Mucosa of descending colon (tissue), 3 donors: ENCODE measurements around the gene AP2A2. TPM values are rescaled to one million over a fixed set of nuclear protein-coding genes. Genes with fewer than 3 reads are reported as not detected.

Source experiments
- ATAC-seq: fragments of 200-7000 bp; cut with Tn5 transposase; one replicate; pipeline ENCODE4 v1.9.1; 2020; ENCODE audit warnings: mild to moderate bottlenecking, moderate library complexity
- DNase-seq, 3 donors: peaks; one replicate each; pipeline ENCODE4 v3.0.0-alpha.2; 2020
- H3K36me3 ChIP-seq: fragments of 200-600 bp; one replicate; pipeline ENCODE4 v1.8.0; 2021; ENCODE audit warnings: low read depth, mild to moderate bottlenecking
- H3K4me1 ChIP-seq: fragments of 200-600 bp; one replicate; pipeline ENCODE4 v1.8.0; 2021; ENCODE audit warnings: low read depth, mild to moderate bottlenecking
- H3K4me3 ChIP-seq: fragments of 200-600 bp; one replicate; pipeline ENCODE4 v1.8.0; 2021; ENCODE audit warnings: mild to moderate bottlenecking
- H3K9me3 ChIP-seq: fragments of 200-600 bp; one replicate; pipeline ENCODE4 v1.8.0; 2021; ENCODE audit warnings: mild to moderate bottlenecking
- intact Hi-C, 2 donors: fragments of 100-400 bp; cut with DNase I in 1 of 2; cut with micrococcal nuclease in 1 of 2; formaldehyde crosslinking; loops; one replicate each; pipeline versions ENCODE4 v1.11.0 to v1.11.1; 2022; cut with DNase I, micrococcal nuclease
- total RNA-seq, 3 donors: library from RNA; stranded (reverse); fragmentation: NEBNext Ultra II Directional in 2 of 3; extraction: Animal tissue kit (Norgen Biotek cat#: 25700) in 2 of 3; gene quantifications; one replicate each; pipeline versions ENCODE4 v1.2.1 to v1.2.4, GENCODE V29; 2021 to 2023
- TF ChIP-seq, protein P1 (sequence below): fragments of 200-600 bp; IDR thresholded peaks from one replicate; pipeline ENCODE4 v1.8.0; 2022; ENCODE audit warnings: antibody characterized with exemption, mild to moderate bottlenecking
- donor health status: DM: no; HTN: no; CAD: no; lungs with moderate emphysema.
- donor health status: DM: no; HTN: no; CAD: no.
- donor health status: DM: no; HTN: yes; CAD: no.

Gene AP2A2
- total RNA-seq, 3 donors from 2014 or later = 68.8 to 105 (median 99.5) TPM

- no peaks in the 10 kb centered on the region for H3K9me3 ChIP-seq
- H3K4me1 ChIP-seq = no peaks in the 10 kb centered on the region
- DNase-seq (no peak), ATAC-seq (no peak)
- no peak overlapping the region for H3K4me3 ChIP-seq
- peaks cover 21% of the 10 kb centered on the region for H3K36me3 ChIP-seq
- TF ChIP-seq, protein P1, sequence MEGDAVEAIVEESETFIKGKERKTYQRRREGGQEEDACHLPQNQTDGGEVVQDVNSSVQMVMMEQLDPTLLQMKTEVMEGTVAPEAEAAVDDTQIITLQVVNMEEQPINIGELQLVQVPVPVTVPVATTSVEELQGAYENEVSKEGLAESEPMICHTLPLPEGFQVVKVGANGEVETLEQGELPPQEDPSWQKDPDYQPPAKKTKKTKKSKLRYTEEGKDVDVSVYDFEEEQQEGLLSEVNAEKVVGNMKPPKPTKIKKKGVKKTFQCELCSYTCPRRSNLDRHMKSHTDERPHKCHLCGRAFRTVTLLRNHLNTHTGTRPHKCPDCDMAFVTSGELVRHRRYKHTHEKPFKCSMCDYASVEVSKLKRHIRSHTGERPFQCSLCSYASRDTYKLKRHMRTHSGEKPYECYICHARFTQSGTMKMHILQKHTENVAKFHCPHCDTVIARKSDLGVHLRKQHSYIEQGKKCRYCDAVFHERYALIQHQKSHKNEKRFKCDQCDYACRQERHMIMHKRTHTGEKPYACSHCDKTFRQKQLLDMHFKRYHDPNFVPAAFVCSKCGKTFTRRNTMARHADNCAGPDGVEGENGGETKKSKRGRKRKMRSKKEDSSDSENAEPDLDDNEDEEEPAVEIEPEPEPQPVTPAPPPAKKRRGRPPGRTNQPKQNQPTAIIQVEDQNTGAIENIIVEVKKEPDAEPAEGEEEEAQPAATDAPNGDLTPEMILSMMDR = no peak
- intact Hi-C loops = no loop called here
Measured at GRCh38 chr11:993632-994167, 68.0 kb downstream of the AP2A2 start.

- Histone ChIP-seq H3K4me1 (no peaks in the 10 kb centered on the region), H3K4me3 (no peak overlapping the region), H3K36me3 (peaks cover 17% of the 10 kb centered on the region), H3K9me3 (no peaks in the 10 kb centered on the region)
- ATAC-seq (no peak), DNase-seq (no peak)
- intact Hi-C loops = no loop called here
- TF ChIP-seq, protein P1 = no peak
Measured at GRCh38 chr11:995044-995751, 69.5 kb downstream of the AP2A2 start.

GRCh38 chr11:995752-996420, 70.2 kb downstream of the AP2A2 start:
- H3K4me3 ChIP-seq = no peak overlapping the region
- TF ChIP-seq, protein P1 = no peak
- DNase-seq (no peak), ATAC-seq (no peak)
- H3K4me1 ChIP-seq = no peaks in the 10 kb centered on the region
- H3K9me3 ChIP-seq = no peaks in the 10 kb centered on the region
- peaks cover 23% of the 10 kb centered on the region for H3K36me3 ChIP-seq
- intact Hi-C loops = no loop called here

DNA sequence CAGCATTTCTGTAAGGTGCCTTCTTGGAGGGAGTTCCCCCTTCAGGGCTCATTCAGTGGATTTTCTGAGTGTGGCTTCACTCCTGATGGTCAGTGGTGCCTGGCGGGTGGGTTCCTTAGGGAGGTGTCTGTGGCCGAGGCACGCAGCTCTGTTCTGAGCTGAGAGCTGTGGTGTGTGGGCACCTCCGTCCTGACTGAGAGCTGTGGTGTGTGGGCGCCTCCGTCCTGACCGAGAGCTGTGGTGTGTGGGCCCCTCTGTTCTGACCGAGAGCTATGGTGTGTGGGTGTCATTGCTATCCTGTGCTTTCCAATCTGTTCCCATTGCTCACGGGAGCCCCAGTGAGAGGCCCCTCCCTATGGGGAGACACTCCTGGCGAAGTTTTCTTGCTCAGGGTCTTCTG, 71.0 kb downstream of the AP2A2 start:
- TF ChIP-seq, protein P1 = no peak

GRCh38 chr11:997907-998306, 72.2 kb downstream of the AP2A2 start:
- intact Hi-C loops = no loop called here
- no peak for DNase-seq
- Histone ChIP-seq H3K36me3 (peaks cover 24% of the 10 kb centered on the region), H3K9me3 (no peaks in the 10 kb centered on the region), H3K4me3 (no peak overlapping the region), H3K4me1 (no peaks in the 10 kb centered on the region)
- TF ChIP-seq, protein P1 = no peak
- no peak for ATAC-seq

More for the DNA sequence above, 71.0 kb downstream of the AP2A2 start:
- DNase-seq (no peak), ATAC-seq (no peak)
- Histone ChIP-seq H3K4me3 (no peak overlapping the region), H3K4me1 (no peaks in the 10 kb centered on the region), H3K9me3 (no peaks in the 10 kb centered on the region), H3K36me3 (peaks cover 27% of the 10 kb centered on the region)
- intact Hi-C loops = no loop called here
